K562 (cell line): Measurements from ENCODE around the gene CDC14A. TPM values are rescaled to one million over a fixed set of nuclear protein-coding genes. Genes with fewer than 3 reads are reported as not detected.
A peak's percentile ranks its signal among the peaks of the same experiment; 100 is the strongest.

Experiments used
- CREB1 ChIP-seq, 2 experiments: sonication (generic) in 1 of 2; formaldehyde crosslinking in 1 of 2; IDR thresholded peaks; 2 replicates each; pipeline versions ENCODE4 v1.6.1 to v1.8.0; 2012 to 2022; ENCODE audit warnings: inconsistent platforms in 1 of 2, mild to moderate bottlenecking in 1 of 2, missing genetic modification reagents in 1 of 2, moderate library complexity in 1 of 2
- KDM1A ChIP-seq, 2 experiments: fragments of 450-650 bp; IDR thresholded peaks; 2 replicates each; pipeline ENCODE4 v1.6.1; 2016; ENCODE audit warnings: mild to moderate bottlenecking in 2 of 2
- LARP7 ChIP-seq: fragments of 450-650 bp; IDR thresholded peaks from 2 replicates; pipeline ENCODE4 v1.6.1; 2016
- MTA3 ChIP-seq: fragments of 450-650 bp; formaldehyde crosslinking; IDR thresholded peaks from 2 replicates; pipeline ENCODE4 v1.6.1; 2017; ENCODE audit warnings: mild to moderate bottlenecking, borderline replicate concordance
- NR4A1 ChIP-seq, 2 experiments: fragments of 250-450 bp in 1 of 2; fragments of 450-650 bp in 1 of 2; sonication (Bioruptor Pico) in 1 of 2; IDR thresholded peaks; 2 replicates each; pipeline versions ENCODE4 v1.4.0 to v1.6.1; 2016 to 2020; ENCODE audit warnings: mild to moderate bottlenecking in 2 of 2, missing compliant biosample characterization in 1 of 2, missing genetic modification characterization in 1 of 2, moderate library complexity in 1 of 2
- PBX2 ChIP-seq, 2 experiments: IDR thresholded peaks in 1 of 2; conservative IDR thresholded peaks in 1 of 2; 2 replicates each; pipeline ENCODE4 v1.6.1; 2016; ENCODE audit warnings: low read depth in 2 of 2, mild to moderate bottlenecking in 1 of 2, missing compliant biosample characterization in 1 of 2, missing genetic modification characterization in 1 of 2, moderate library complexity in 1 of 2
- RBM25 ChIP-seq: fragments of 200-400 bp; formaldehyde crosslinking; IDR thresholded peaks from 2 replicates; pipeline ENCODE4 v1.6.1; 2018; ENCODE audit warnings: low read length, low read depth, moderate library complexity; ENCODE audit not compliant: severe bottlenecking
- RNF219 ChIP-seq: fragments of 250-450 bp; sonication (Bioruptor Pico); IDR thresholded peaks from 2 replicates; pipeline ENCODE4 v1.5.0; 2022; ENCODE audit warnings: mild to moderate bottlenecking
- ZBTB33 ChIP-seq: sonication (generic); formaldehyde crosslinking; IDR thresholded peaks from 2 replicates; pipeline ENCODE4 v1.8.1; 2023; ENCODE audit warnings: mild to moderate bottlenecking, missing genetic modification reagents
- ZNF121 ChIP-seq: sonication (generic); formaldehyde crosslinking; conservative IDR thresholded peaks from 2 replicates; pipeline ENCODE4 v1.8.0; 2022; ENCODE audit warnings: missing genetic modification reagents
- polyA plus RNA-seq, 8 experiments: library from polyadenylated mRNA; depleted of rRNA in 4 of 8; stranded (reverse) in 5 of 8; unstranded in 3 of 8; fragments of >200 nt; fragmentation: Nextera tagmentation in 2 of 8; fragmentation: Illumina TruSeq in 1 of 8; extraction: Ambion mirVana in 2 of 8; extraction: Trizol in 1 of 8; gene quantifications; 2 replicates each; pipeline versions ENCODE4 v1.2.1 to v1.2.3, GENCODE V29; 2011 to 2014; ENCODE audit warnings: inconsistent platforms in 1 of 8, missing spikeins in 1 of 8
- total RNA-seq, 7 experiments: library from RNA; depleted of rRNA in 6 of 7; stranded (reverse); fragments of >200 nt in 6 of 7; fragmentation: Illumina TruSeq in 2 of 7; extraction: Trizol in 2 of 7; gene quantifications; 2 replicates each; pipeline versions ENCODE4 v1.2.1 to v1.2.3, GENCODE V29; 2011 to 2021; ENCODE audit warnings: low replicate concordance in 1 of 7

The CDC14A gene
- total and polyA plus RNA-seq, 9 of the 15 experiments (the other 6 are each of a cell fraction or from before 2014, with no cell fraction given) = 17.0 to 74.3 (median 33.4) TPM

- no peak for TF ChIP-seq PBX2 (CRISPR knock-in tag; IDR thresholded peaks at IDR 0.05; ENCODE audit: low read depth)
- 0 out of 2 replicates have a peak, but pooled peaks have one; percentile 27 for TF ChIP-seq PBX2 (tag; conservative IDR thresholded peaks at IDR 0.05; ENCODE audit: low read depth)
- TF ChIP-seq MTA3 = no peak
- TF ChIP-seq RBM25 = peak; percentile 19
- TF ChIP-seq ZNF121 (CRISPR knock-in tag) = peak; percentile 53; the same call in 1 of the 2 replicates
- 0 out of 2 replicates have a peak, but pooled peaks have one; percentile 20 for TF ChIP-seq CREB1 (IDR thresholded peaks at IDR 0.05)
- no peak for TF ChIP-seq CREB1 (CRISPR knock-in tag; IDR thresholded peaks at IDR 0.05)
- no peak for TF ChIP-seq RNF219 (CRISPR knock-in tag)
- no peak for TF ChIP-seq NR4A1 (CRISPR knock-in tag; IDR thresholded peaks at IDR 0.05)
- no peak for TF ChIP-seq NR4A1 (tag; IDR thresholded peaks at IDR 0.05)
- TF ChIP-seq LARP7 = no peak
- peak in 1 of 2 experiments; percentile 28; a peak in 1 of 4 replicates for TF ChIP-seq KDM1A (IDR thresholded peaks at IDR 0.05)
- 0 out of 2 replicates have a peak, but pooled peaks have one; percentile 22 for TF ChIP-seq ZBTB33 (CRISPR knock-in tag)
- TF ChIP-seq, all 486 proteins: peak for 27
These were observed 3.7 kb upstream of the CDC14A start (continued) for GRCh38 chr1:100348549-100349144.
